Measurements from ENCODE around the gene UGT1A7.

Gene UGT1A7

GRCh38 chr2:233676046-233676445 lies 5.7 kb upstream of the UGT1A7 start:
- Histone ChIP-seq H3K27me3 (replicated peaks; ENCODE audit: control insufficient read depth, insufficient read depth, low read length, poor library complexity, severe bottlenecking) (no peaks in the 10 kb centered on the region), H3K9me3 (ENCODE audit: control insufficient read depth, low read length) (no peaks in the 10 kb centered on the region), H3K27ac (ENCODE audit: insufficient read depth, low read length, poor library complexity, severe bottlenecking) (no peak overlapping the region), H3K4me1 (ENCODE audit: control insufficient read depth, insufficient read depth, low read length, poor library complexity, severe bottlenecking) (no peaks in the 10 kb centered on the region), H3K4me3 (ENCODE audit: insufficient read depth, low read depth, low read length, poor library complexity, severe bottlenecking) (no peak overlapping the region), H3K36me3 (ENCODE audit: control insufficient read depth, insufficient read depth, low read length) (no peaks in the 10 kb centered on the region)
- no peak for DNase-seq

DNA sequence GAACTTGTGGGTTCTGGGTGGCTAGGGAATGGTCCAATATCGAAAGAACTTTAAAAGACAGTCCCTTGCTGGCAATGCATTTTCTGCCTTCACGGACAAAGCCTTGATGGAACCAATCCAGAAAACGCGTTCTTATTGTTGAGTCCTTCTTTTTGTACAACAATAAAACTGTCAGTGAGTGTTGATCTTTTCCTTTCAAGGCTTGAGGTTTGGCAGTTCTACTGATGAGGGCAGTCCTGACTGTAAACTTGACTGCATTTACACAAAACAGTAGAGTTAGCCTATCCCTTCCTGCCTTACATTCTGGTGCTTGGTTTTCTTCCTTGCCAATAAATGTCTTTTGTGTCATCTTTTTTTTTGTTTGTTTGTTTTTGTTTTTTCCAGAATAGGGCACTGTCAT lies 2.5 kb upstream of the UGT1A7 start:
- no peaks in the 10 kb centered on the region for H3K36me3 ChIP-seq (ENCODE audit: control insufficient read depth, insufficient read depth, low read length)
- H3K4me3 ChIP-seq (ENCODE audit: insufficient read depth, low read depth, low read length, poor library complexity, severe bottlenecking), result no peak overlapping the region
- DNase-seq, result no peak
- no peaks in the 10 kb centered on the region for H3K9me3 ChIP-seq (ENCODE audit: control insufficient read depth, low read length)
- H3K27me3 ChIP-seq (replicated peaks; ENCODE audit: control insufficient read depth, insufficient read depth, low read length, poor library complexity, severe bottlenecking), result no peaks in the 10 kb centered on the region
- no peaks in the 10 kb centered on the region for H3K4me1 ChIP-seq (ENCODE audit: control insufficient read depth, insufficient read depth, low read length, poor library complexity, severe bottlenecking)
- no peak overlapping the region for H3K27ac ChIP-seq (ENCODE audit: insufficient read depth, low read length, poor library complexity, severe bottlenecking)

- no peak overlapping the region for H3K4me3 ChIP-seq (ENCODE audit: insufficient read depth, low read depth, low read length, poor library complexity, severe bottlenecking)
- no peaks in the 10 kb centered on the region for H3K9me3 ChIP-seq (ENCODE audit: control insufficient read depth, low read length)
- H3K36me3 ChIP-seq (ENCODE audit: control insufficient read depth, insufficient read depth, low read length), result no peaks in the 10 kb centered on the region
- DNase-seq, result no peak
- H3K27ac ChIP-seq (ENCODE audit: insufficient read depth, low read length, poor library complexity, severe bottlenecking), result no peak overlapping the region
- H3K27me3 ChIP-seq (replicated peaks; ENCODE audit: control insufficient read depth, insufficient read depth, low read length, poor library complexity, severe bottlenecking), result no peaks in the 10 kb centered on the region
- H3K4me1 ChIP-seq (ENCODE audit: control insufficient read depth, insufficient read depth, low read length, poor library complexity, severe bottlenecking), result no peaks in the 10 kb centered on the region
Observed at GRCh38 chr2:233680361-233681045, 1.2 kb upstream of the UGT1A7 start.

- no peak overlapping the region for H3K27ac ChIP-seq (ENCODE audit: insufficient read depth, low read length, poor library complexity, severe bottlenecking)
- no peak overlapping the region for H3K4me3 ChIP-seq (ENCODE audit: insufficient read depth, low read depth, low read length, poor library complexity, severe bottlenecking)
- H3K4me1 ChIP-seq (ENCODE audit: control insufficient read depth, insufficient read depth, low read length, poor library complexity, severe bottlenecking), result no peaks in the 10 kb centered on the region
- H3K27me3 ChIP-seq (replicated peaks; ENCODE audit: control insufficient read depth, insufficient read depth, low read length, poor library complexity, severe bottlenecking), result no peaks in the 10 kb centered on the region
- no peaks in the 10 kb centered on the region for H3K9me3 ChIP-seq (ENCODE audit: control insufficient read depth, low read length)
- H3K36me3 ChIP-seq (ENCODE audit: control insufficient read depth, insufficient read depth, low read length), result no peaks in the 10 kb centered on the region
- no peak for DNase-seq
Observed at GRCh38 chr2:233684640-233685039, 2.9 kb downstream of the UGT1A7 start.

- Histone ChIP-seq H3K9me3 (ENCODE audit: control insufficient read depth, low read length) (no peaks in the 10 kb centered on the region), H3K27ac (ENCODE audit: insufficient read depth, low read length, poor library complexity, severe bottlenecking) (no peak overlapping the region), H3K4me3 (ENCODE audit: insufficient read depth, low read depth, low read length, poor library complexity, severe bottlenecking) (no peak overlapping the region), H3K4me1 (ENCODE audit: control insufficient read depth, insufficient read depth, low read length, poor library complexity, severe bottlenecking) (no peaks in the 10 kb centered on the region), H3K27me3 (replicated peaks; ENCODE audit: control insufficient read depth, insufficient read depth, low read length, poor library complexity, severe bottlenecking) (no peaks in the 10 kb centered on the region), H3K36me3 (ENCODE audit: control insufficient read depth, insufficient read depth, low read length) (no peaks in the 10 kb centered on the region)
- no peak for DNase-seq
Observed at GRCh38 chr2:233686928-233687327, 5.2 kb downstream of the UGT1A7 start.

- Histone ChIP-seq H3K4me1 (ENCODE audit: control insufficient read depth, insufficient read depth, low read length, poor library complexity, severe bottlenecking) (no peaks in the 10 kb centered on the region), H3K27ac (ENCODE audit: insufficient read depth, low read length, poor library complexity, severe bottlenecking) (no peak overlapping the region), H3K9me3 (ENCODE audit: control insufficient read depth, low read length) (no peaks in the 10 kb centered on the region), H3K27me3 (replicated peaks; ENCODE audit: control insufficient read depth, insufficient read depth, low read length, poor library complexity, severe bottlenecking) (no peaks in the 10 kb centered on the region), H3K4me3 (ENCODE audit: insufficient read depth, low read depth, low read length, poor library complexity, severe bottlenecking) (no peak overlapping the region), H3K36me3 (ENCODE audit: control insufficient read depth, insufficient read depth, low read length) (no peaks in the 10 kb centered on the region)
- DNase-seq, result no peak
Observed at GRCh38 chr2:233688341-233688740, 6.6 kb downstream of the UGT1A7 start.

DNA sequence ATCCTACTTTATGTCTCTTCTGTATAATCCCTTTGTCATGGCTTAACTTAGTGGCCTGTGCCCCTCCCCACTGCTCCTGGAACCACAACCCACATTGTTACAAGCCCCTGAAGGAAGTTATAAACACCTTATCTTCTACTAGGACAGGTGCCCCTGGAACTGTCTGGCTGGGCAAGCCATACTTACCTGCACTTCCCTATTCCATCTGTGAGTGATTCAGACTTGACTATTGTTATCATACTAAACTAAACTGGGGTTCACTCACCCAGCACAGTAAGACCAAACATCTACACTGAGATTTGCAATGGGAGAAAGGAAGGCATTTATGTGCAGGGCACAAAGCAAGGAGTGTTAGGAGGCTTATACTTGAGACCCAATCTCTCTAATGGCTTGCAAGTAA lies 7.3 kb downstream of the UGT1A7 start:
- Histone ChIP-seq H3K4me1 (ENCODE audit: control insufficient read depth, insufficient read depth, low read length, poor library complexity, severe bottlenecking) (no peaks in the 10 kb centered on the region), H3K27ac (ENCODE audit: insufficient read depth, low read length, poor library complexity, severe bottlenecking) (no peak overlapping the region), H3K36me3 (ENCODE audit: control insufficient read depth, insufficient read depth, low read length) (no peaks in the 10 kb centered on the region), H3K4me3 (ENCODE audit: insufficient read depth, low read depth, low read length, poor library complexity, severe bottlenecking) (no peak overlapping the region), H3K9me3 (ENCODE audit: control insufficient read depth, low read length) (no peaks in the 10 kb centered on the region), H3K27me3 (replicated peaks; ENCODE audit: control insufficient read depth, insufficient read depth, low read length, poor library complexity, severe bottlenecking) (no peaks in the 10 kb centered on the region)
- no peak for DNase-seq

- no peak overlapping the region for H3K27ac ChIP-seq (ENCODE audit: insufficient read depth, low read length, poor library complexity, severe bottlenecking)
- H3K4me1 ChIP-seq (ENCODE audit: control insufficient read depth, insufficient read depth, low read length, poor library complexity, severe bottlenecking), result no peaks in the 10 kb centered on the region
- DNase-seq, result no peak
Observed at GRCh38 chr2:233689501-233689900, 7.8 kb downstream of the UGT1A7 start.

DNA sequence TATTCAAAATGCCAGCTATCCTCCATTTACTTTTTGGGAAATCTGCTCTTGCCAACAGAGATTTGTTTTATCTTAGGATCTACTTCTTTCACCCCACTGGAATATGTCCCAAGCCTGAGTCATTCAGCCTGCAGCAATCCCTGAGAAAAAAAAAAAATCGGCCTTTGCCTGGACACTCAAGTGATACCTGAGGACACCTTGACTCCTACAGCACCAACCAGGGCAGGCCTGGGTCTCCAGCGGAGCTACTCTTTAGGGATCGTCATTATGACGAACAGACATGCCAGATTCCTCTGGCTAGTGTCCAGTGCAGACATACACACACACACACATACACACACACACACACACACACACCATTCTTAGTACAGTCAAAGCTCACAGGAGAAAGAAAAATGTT lies 8.7 kb downstream of the UGT1A7 start:
- H3K27me3 ChIP-seq (replicated peaks; ENCODE audit: control insufficient read depth, insufficient read depth, low read length, poor library complexity, severe bottlenecking), result no peaks in the 10 kb centered on the region
- H3K27ac ChIP-seq (ENCODE audit: insufficient read depth, low read length, poor library complexity, severe bottlenecking), result no peak overlapping the region
- H3K36me3 ChIP-seq (ENCODE audit: control insufficient read depth, insufficient read depth, low read length), result no peaks in the 10 kb centered on the region
- H3K4me1 ChIP-seq (ENCODE audit: control insufficient read depth, insufficient read depth, low read length, poor library complexity, severe bottlenecking), result no peaks in the 10 kb centered on the region
- DNase-seq, result no peak
- H3K4me3 ChIP-seq (ENCODE audit: insufficient read depth, low read depth, low read length, poor library complexity, severe bottlenecking), result no peak overlapping the region
- no peaks in the 10 kb centered on the region for H3K9me3 ChIP-seq (ENCODE audit: control insufficient read depth, low read length)

More at GRCh38 chr2:233689501-233689900, 7.8 kb downstream of the UGT1A7 start:
- H3K4me3 ChIP-seq (ENCODE audit: insufficient read depth, low read depth, low read length, poor library complexity, severe bottlenecking), result no peak overlapping the region
- H3K36me3 ChIP-seq (ENCODE audit: control insufficient read depth, insufficient read depth, low read length), result no peaks in the 10 kb centered on the region
- H3K9me3 ChIP-seq (ENCODE audit: control insufficient read depth, low read length), result no peaks in the 10 kb centered on the region
- no peaks in the 10 kb centered on the region for H3K27me3 ChIP-seq (replicated peaks; ENCODE audit: control insufficient read depth, insufficient read depth, low read length, poor library complexity, severe bottlenecking)

DNA sequence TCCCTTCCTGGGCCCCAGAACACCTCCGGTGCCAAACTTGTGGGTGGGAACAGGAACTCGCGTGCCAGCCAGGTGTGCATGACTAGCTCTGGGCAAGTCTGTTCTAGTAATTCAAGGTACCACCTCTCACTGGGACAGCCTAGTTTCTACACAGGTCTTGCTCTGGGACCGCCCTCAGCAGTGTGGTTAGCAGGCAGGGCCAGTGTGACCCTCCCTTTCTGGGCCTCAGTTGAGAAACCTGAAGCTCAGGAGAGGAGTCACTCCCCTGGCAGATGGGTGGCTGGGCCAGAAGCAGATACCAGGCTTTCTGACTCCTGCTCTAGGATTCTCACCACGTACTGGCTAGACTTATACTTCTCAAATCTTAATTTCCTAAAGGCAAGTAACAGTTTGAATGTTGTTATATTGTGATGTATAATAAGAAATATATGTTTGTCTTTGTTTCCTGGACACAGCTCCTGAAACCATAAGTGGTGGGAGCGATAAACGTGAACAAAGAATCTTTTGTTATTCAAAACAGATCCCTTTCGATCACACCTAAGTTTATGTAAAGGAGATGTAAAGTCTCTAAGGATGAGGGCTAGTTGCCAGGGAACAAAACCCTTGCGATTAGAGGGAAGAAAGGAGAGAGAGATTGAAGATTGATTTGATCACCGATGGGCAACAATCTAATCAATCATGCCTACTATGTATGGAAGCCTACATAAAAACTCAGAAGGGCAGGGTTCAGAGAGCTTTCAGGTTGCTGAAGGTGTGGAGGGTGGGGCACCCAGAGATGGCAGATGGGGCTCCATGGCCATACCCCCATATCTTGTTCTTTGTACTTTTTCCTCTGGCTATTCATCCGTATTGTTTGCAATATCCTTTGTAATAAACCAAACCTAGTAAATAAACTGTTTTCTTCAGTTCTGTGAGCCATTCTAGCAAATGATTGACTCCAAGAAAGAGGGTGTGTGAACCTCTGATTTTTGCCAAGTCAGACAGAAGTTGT lies 10.0 kb downstream of the UGT1A7 start:
- no peak overlapping the region for H3K4me3 ChIP-seq (ENCODE audit: insufficient read depth, low read depth, low read length, poor library complexity, severe bottlenecking)
- no peaks in the 10 kb centered on the region for H3K9me3 ChIP-seq (ENCODE audit: control insufficient read depth, low read length)
- no peak for DNase-seq
- H3K27ac ChIP-seq (ENCODE audit: insufficient read depth, low read length, poor library complexity, severe bottlenecking), result no peak overlapping the region
- H3K36me3 ChIP-seq (ENCODE audit: control insufficient read depth, insufficient read depth, low read length), result no peaks in the 10 kb centered on the region
- H3K27me3 ChIP-seq (replicated peaks; ENCODE audit: control insufficient read depth, insufficient read depth, low read length, poor library complexity, severe bottlenecking), result no peaks in the 10 kb centered on the region
- no peaks in the 10 kb centered on the region for H3K4me1 ChIP-seq (ENCODE audit: control insufficient read depth, insufficient read depth, low read length, poor library complexity, severe bottlenecking)

Data from effector memory CD4-positive, alpha-beta T cell (primary cell).